WERI-Rb-1 (cell line): ENCODE measurements around the gene RAI1.

Experiments used
- DNase-seq: peaks from one replicate; pipeline ENCODE4 v3.0.0-alpha.2; 2020
- H3K27ac ChIP-seq: fragments of 250-450 bp; sonication (Bioruptor Pico); 2 replicates; pipeline ENCODE4 v1.5.1; 2020; ENCODE audit warnings: mild to moderate bottlenecking, moderate library complexity
- H3K27me3 ChIP-seq: fragments of 250-450 bp; sonication (Bioruptor Pico); 2 replicates; pipeline ENCODE4 v1.5.1; 2021; ENCODE audit warnings: mild to moderate bottlenecking, low read depth, moderate library complexity; ENCODE audit not compliant: insufficient read depth, severe bottlenecking
- H3K36me3 ChIP-seq: fragments of 250-450 bp; sonication (Bioruptor Pico); 2 replicates; pipeline ENCODE4 v1.5.1; 2020; ENCODE audit warnings: mild to moderate bottlenecking, moderate library complexity
- H3K4me3 ChIP-seq: 2 replicates; pipeline ENCODE4 v1.5.1; 2011; ENCODE audit warnings: low read depth, mild to moderate bottlenecking, control low read depth, low read length
- H3K9me3 ChIP-seq: fragments of 250-450 bp; sonication (Bioruptor Pico); 2 replicates; pipeline ENCODE4 v1.5.1; 2021; ENCODE audit warnings: mild to moderate bottlenecking, moderate library complexity; ENCODE audit not compliant: severe bottlenecking
- TF ChIP-seq, protein P1 (sequence below): IDR thresholded peaks from 2 replicates; pipeline ENCODE4 v1.5.1; 2011; ENCODE audit warnings: low read depth, mild to moderate bottlenecking, control low read depth, inconsistent platforms, low read length

The RAI1 gene

DNA sequence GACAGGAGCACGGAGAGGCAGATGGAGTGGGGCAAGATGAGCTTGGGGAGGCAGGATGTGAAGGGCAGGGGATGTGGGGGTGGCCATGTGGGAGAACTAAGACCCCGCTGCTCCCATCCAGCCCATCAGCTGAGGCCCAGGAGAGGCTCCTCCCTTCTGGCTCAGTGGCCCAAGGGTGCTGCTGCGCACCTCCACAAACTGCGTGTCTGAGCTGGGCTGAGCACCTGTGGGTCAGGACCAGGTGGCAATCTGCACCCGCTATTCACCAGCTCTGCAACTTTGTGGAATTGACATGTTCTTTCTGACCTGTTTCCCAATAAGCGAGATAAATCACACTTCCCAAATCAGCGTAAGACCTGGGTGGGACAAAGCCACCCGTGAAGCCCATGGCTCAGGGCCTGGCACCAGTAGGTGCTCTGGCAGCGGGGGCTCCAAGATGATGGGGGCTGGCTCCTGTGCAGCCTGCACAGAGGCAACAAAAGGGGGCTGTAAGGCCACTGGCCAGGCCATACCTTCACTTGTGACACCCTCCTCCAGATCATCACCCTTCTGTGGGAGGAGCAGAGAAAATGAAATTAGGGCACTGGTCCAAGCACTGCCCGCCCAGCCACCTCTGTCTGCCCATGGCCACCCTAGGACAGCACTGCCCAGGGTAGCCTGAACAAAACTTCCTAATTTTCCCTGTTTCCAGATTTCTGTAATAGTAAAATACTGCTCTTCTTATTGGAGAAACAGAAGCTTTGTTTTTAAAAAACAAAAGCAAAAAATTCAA lies 167.2 kb downstream of the RAI1 start:
- H3K27me3 ChIP-seq: no peaks in the 10 kb centered on the region
- no peaks in the 10 kb centered on the region for H3K36me3 ChIP-seq
- no peak for DNase-seq
- H3K27ac ChIP-seq: no peak overlapping the region
- no peak overlapping the region for H3K4me3 ChIP-seq
- TF ChIP-seq, protein P1, sequence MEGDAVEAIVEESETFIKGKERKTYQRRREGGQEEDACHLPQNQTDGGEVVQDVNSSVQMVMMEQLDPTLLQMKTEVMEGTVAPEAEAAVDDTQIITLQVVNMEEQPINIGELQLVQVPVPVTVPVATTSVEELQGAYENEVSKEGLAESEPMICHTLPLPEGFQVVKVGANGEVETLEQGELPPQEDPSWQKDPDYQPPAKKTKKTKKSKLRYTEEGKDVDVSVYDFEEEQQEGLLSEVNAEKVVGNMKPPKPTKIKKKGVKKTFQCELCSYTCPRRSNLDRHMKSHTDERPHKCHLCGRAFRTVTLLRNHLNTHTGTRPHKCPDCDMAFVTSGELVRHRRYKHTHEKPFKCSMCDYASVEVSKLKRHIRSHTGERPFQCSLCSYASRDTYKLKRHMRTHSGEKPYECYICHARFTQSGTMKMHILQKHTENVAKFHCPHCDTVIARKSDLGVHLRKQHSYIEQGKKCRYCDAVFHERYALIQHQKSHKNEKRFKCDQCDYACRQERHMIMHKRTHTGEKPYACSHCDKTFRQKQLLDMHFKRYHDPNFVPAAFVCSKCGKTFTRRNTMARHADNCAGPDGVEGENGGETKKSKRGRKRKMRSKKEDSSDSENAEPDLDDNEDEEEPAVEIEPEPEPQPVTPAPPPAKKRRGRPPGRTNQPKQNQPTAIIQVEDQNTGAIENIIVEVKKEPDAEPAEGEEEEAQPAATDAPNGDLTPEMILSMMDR: no peak
- H3K9me3 ChIP-seq: no peaks in the 10 kb centered on the region

DNA sequence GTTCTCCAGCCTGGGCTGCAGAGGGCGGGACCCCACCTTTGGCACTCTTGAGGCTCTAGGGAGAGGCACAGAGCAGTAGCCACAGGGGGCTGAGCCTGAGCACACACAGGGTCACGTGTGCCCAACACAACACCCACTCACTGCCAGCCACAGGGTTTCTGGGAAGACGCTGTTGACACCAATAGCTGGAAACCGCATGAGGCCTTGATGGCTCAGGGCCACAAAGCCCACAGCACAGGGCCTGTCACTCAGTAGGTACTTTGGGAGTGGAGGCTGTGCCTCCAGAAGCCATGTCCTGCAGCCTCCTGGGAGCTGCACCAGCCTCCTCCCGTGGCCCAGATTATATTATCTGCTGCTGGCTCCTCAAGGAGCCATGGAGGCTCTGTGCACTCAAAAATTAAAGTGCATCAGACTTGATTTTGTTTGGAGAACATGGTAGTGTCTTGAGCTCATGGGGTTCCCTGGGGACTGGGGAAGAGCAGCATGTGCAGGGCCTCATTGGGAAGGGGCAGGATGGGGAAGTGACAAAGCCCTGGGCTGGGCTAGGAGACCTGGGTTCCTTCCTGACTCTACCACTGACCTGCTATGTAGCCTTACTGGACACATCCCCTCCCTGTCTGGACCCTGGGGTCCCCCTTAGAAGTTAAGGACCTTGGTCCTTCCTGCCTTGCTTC lies 168.0 kb downstream of the RAI1 start:
- H3K27me3 ChIP-seq: no peaks in the 10 kb centered on the region
- no peak for DNase-seq
- H3K4me3 ChIP-seq: no peak overlapping the region
- H3K36me3 ChIP-seq: no peaks in the 10 kb centered on the region
- no peaks in the 10 kb centered on the region for H3K9me3 ChIP-seq
- no peak overlapping the region for H3K27ac ChIP-seq
- TF ChIP-seq, protein P1: no peak

DNA sequence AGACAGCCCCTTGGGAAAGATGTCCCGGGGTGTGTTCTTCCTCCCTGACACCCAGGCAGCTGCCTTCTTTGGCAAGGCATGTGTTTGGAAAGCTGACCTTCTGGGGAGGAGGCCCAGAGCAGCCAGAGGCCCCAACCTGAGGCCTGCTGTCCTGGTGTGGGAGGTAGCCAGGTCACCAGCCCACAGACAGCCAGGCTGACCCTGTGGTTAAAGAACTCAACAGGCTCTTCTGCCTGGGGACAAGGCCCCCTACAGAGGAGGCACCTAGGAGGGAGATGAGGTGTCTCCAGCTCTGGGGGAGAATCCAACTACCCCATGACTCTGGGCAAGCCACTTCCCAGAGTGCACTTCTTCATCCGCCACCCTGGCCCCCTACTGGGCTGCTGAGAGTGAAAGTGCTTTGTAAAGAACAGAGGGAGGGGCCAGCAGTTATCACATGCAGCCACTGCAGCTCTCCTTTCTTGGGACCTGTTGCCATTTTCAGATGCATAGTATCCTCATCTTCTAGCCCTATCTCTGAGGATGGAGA lies 168.7 kb downstream of the RAI1 start:
- H3K4me3 ChIP-seq: no peak overlapping the region
- no peaks in the 10 kb centered on the region for H3K27me3 ChIP-seq
- no peaks in the 10 kb centered on the region for H3K36me3 ChIP-seq
- no peak overlapping the region for H3K27ac ChIP-seq
- no peak for DNase-seq
- TF ChIP-seq, protein P1: no peak
- H3K9me3 ChIP-seq: no peaks in the 10 kb centered on the region

DNA sequence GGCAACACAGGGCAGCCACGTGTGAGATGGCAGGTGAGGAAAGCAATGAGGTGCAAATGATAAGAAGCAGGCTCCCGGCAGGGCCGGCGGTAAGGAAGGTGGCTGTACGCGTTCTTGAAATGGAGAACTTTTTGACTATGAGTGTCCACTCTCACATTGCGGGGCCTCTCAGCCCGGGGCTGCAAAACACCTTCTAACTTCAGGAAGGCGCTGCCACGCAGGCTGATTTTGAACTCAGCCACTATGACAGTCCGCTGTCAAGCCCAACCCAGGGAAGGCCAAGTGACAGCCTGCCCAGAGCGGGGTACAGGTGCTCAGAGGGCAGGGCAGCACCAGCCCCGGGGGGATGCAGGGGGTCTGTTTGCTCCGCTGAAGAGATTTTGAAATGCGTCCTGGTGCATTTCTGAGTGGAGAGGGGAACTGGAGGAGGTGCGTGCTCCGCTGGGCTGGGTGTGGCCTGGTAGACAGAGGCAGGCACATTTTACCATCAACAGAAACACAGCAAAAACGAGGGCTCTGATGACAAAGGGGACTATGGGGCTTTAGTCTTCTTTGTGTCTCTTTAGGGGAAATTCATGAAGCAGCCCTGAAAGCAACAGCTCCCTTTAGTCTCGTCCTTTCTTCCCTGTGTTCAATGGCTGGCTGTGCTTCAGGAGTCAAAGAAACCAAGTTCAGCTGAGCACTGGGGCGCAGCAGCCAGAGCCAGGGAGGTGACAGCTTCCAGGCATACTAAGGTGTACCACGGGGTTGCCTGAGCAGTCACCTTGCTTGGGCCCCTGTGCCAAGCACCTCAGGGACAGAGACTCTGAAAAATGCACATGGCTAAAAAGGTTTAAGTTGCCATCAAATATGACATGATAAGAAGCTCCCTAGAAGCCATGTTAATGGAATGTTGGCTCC lies 170.1 kb downstream of the RAI1 start:
- DNase-seq: no peak
- no peak overlapping the region for H3K27ac ChIP-seq
- no peaks in the 10 kb centered on the region for H3K27me3 ChIP-seq
- no peaks in the 10 kb centered on the region for H3K36me3 ChIP-seq
- H3K4me3 ChIP-seq: no peak overlapping the region
- TF ChIP-seq, protein P1: no peak
- no peaks in the 10 kb centered on the region for H3K9me3 ChIP-seq

DNA sequence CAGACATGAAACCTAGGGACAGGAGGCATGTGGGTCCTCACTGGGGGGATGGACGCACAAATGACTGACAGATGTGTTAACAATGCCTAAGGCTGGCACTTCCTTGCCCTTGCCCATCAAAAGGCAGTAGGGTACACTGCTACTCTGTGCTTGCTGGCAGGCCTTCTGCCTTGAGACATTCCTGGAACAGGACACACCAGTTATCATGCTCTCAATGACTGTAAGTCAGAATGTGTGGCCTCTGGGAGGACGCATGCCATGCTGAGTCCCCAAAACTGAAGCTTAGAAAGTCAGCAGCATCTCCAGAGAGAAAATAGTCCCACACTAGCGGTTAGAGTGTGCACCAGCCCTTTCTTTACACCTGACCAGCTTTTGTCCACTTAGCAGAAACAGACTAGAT lies 171.7 kb downstream of the RAI1 start:
- Histone ChIP-seq H3K27ac (no peak overlapping the region), H3K36me3 (no peaks in the 10 kb centered on the region), H3K4me3 (no peak overlapping the region), H3K27me3 (no peaks in the 10 kb centered on the region), H3K9me3 (no peaks in the 10 kb centered on the region)
- TF ChIP-seq, protein P1: no peak
- no peak for DNase-seq
